HEK293 (cell line): ENCODE measurements around the gene FLNA.

Experiments
- HOXA7 ChIP-seq: sonication (generic); formaldehyde crosslinking; IDR thresholded peaks from 2 replicates; pipeline ENCODE4 v1.8.1; 2022; ENCODE audit warnings: missing genetic modification reagents, borderline replicate concordance
- IKZF3 ChIP-seq: fragments of 450-650 bp; IDR thresholded peaks from 2 replicates; pipeline ENCODE4 v1.5.0; 2018; ENCODE audit warnings: missing biosample characterization, mild to moderate bottlenecking, missing genetic modification characterization, moderate library complexity
- MYNN ChIP-seq: fragments of 450-650 bp; formaldehyde crosslinking; IDR thresholded peaks from 2 replicates; pipeline ENCODE4 v1.5.1; 2016; ENCODE audit warnings: missing biosample characterization, missing genetic modification characterization, borderline replicate concordance
- PBX3 ChIP-seq: sonication (generic); formaldehyde crosslinking; IDR thresholded peaks from 2 replicates; pipeline ENCODE4 v1.8.1; 2022; ENCODE audit warnings: mild to moderate bottlenecking, moderate library complexity, missing genetic modification reagents
- PRDM4 ChIP-seq: fragments of 450-650 bp; formaldehyde crosslinking; IDR thresholded peaks from 2 replicates; pipeline ENCODE4 v1.5.1; 2017; ENCODE audit warnings: missing biosample characterization, missing genetic modification characterization
- SETDB1 ChIP-seq: IDR thresholded peaks from one replicate; pipeline ENCODE4 v1.6.1; 2017; ENCODE audit warnings: mild to moderate bottlenecking, low read length, moderate library complexity, mixed read lengths; ENCODE audit not compliant: insufficient read length
- ZBTB1 ChIP-seq: fragments of 450-650 bp; formaldehyde crosslinking; IDR thresholded peaks from 2 replicates; pipeline ENCODE4 v1.5.1; 2016; ENCODE audit warnings: missing biosample characterization, missing genetic modification characterization
- ZBTB8A ChIP-seq: fragments of 450-650 bp; formaldehyde crosslinking; IDR thresholded peaks from 2 replicates; pipeline ENCODE4 v1.5.1; 2016; ENCODE audit warnings: missing biosample characterization, missing genetic modification characterization
- ZIC2 ChIP-seq: fragments of 450-650 bp; formaldehyde crosslinking; IDR thresholded peaks from 2 replicates; pipeline ENCODE4 v1.5.1; 2016; ENCODE audit warnings: missing biosample characterization, missing genetic modification characterization
- ZNF112 ChIP-seq: fragments of 450-650 bp; formaldehyde crosslinking; IDR thresholded peaks from 2 replicates; pipeline ENCODE4 v1.5.0; 2017; ENCODE audit warnings: missing biosample characterization, missing genetic modification characterization
- ZNF114 ChIP-seq: fragments of 450-650 bp; formaldehyde crosslinking; IDR thresholded peaks from 2 replicates; pipeline ENCODE4 v1.5.0; 2017; ENCODE audit warnings: missing biosample characterization, missing genetic modification characterization
- ZNF184 ChIP-seq: fragments of 450-650 bp; IDR thresholded peaks from 2 replicates; pipeline ENCODE4 v1.5.1; 2018; ENCODE audit warnings: missing biosample characterization, mild to moderate bottlenecking, missing genetic modification characterization
- ZNF211 ChIP-seq: fragments of 450-650 bp; formaldehyde crosslinking; IDR thresholded peaks from 2 replicates; pipeline ENCODE4 v1.5.1; 2016; ENCODE audit warnings: low read depth, missing biosample characterization, missing genetic modification characterization
- ZNF221 ChIP-seq: fragments of 450-650 bp; formaldehyde crosslinking; IDR thresholded peaks from 2 replicates; pipeline ENCODE4 v1.5.1; 2017; ENCODE audit warnings: missing biosample characterization, missing genetic modification characterization, borderline replicate concordance
- ZNF23 ChIP-seq: fragments of 450-650 bp; formaldehyde crosslinking; IDR thresholded peaks from 2 replicates; pipeline ENCODE4 v1.5.1; 2016; ENCODE audit warnings: missing biosample characterization, missing genetic modification characterization, borderline replicate concordance
- ZNF24 ChIP-seq: fragments of 450-650 bp; formaldehyde crosslinking; IDR thresholded peaks from 2 replicates; pipeline ENCODE4 v1.5.1; 2016; ENCODE audit warnings: missing biosample characterization, missing genetic modification characterization
- ZNF248 ChIP-seq: fragments of 450-650 bp; formaldehyde crosslinking; IDR thresholded peaks from 2 replicates; pipeline ENCODE4 v1.5.1; 2017; ENCODE audit warnings: missing biosample characterization, missing genetic modification characterization
- ZNF26 ChIP-seq: fragments of 450-650 bp; formaldehyde crosslinking; IDR thresholded peaks from 2 replicates; pipeline ENCODE4 v1.5.1; 2016; ENCODE audit warnings: missing biosample characterization, missing genetic modification characterization
- ZNF335 ChIP-seq: fragments of 450-650 bp; formaldehyde crosslinking; conservative IDR thresholded peaks from 2 replicates; pipeline ENCODE4 v1.5.1; 2016; ENCODE audit warnings: missing biosample characterization, missing genetic modification characterization
- ZNF350 ChIP-seq: fragments of 450-650 bp; formaldehyde crosslinking; IDR thresholded peaks from 2 replicates; pipeline ENCODE4 v1.5.0; 2017; ENCODE audit warnings: missing biosample characterization, mild to moderate bottlenecking, missing genetic modification characterization
- ZNF354C ChIP-seq: fragments of 450-650 bp; formaldehyde crosslinking; IDR thresholded peaks from 2 replicates; pipeline ENCODE4 v1.5.1; 2016; ENCODE audit warnings: missing biosample characterization, missing genetic modification characterization, low read depth, borderline replicate concordance
- ZNF423 ChIP-seq: fragments of 450-650 bp; formaldehyde crosslinking; IDR thresholded peaks from 2 replicates; pipeline ENCODE4 v1.5.1; 2016; ENCODE audit warnings: missing biosample characterization, missing genetic modification characterization
- ZNF48 ChIP-seq: fragments of 450-650 bp; formaldehyde crosslinking; IDR thresholded peaks from 2 replicates; pipeline ENCODE4 v1.5.1; 2016; ENCODE audit warnings: missing biosample characterization, missing genetic modification characterization
- ZNF548 ChIP-seq: fragments of 450-650 bp; formaldehyde crosslinking; IDR thresholded peaks from 2 replicates; pipeline ENCODE4 v1.5.1; 2016; ENCODE audit warnings: missing biosample characterization, missing genetic modification characterization
- ZNF580 ChIP-seq: fragments of 450-650 bp; formaldehyde crosslinking; IDR thresholded peaks from 2 replicates; pipeline ENCODE4 v1.5.1; 2016; ENCODE audit warnings: missing biosample characterization, missing genetic modification characterization
- ZNF585B ChIP-seq: fragments of 450-650 bp; formaldehyde crosslinking; IDR thresholded peaks from 2 replicates; pipeline ENCODE4 v1.5.1; 2016; ENCODE audit warnings: missing biosample characterization, missing genetic modification characterization
- ZNF629 ChIP-seq: fragments of 450-650 bp; formaldehyde crosslinking; IDR thresholded peaks from 2 replicates; pipeline ENCODE4 v1.5.1; 2017; ENCODE audit warnings: missing biosample characterization, missing genetic modification characterization
- ZNF654 ChIP-seq: fragments of 450-650 bp; formaldehyde crosslinking; IDR thresholded peaks from 2 replicates; pipeline ENCODE4 v1.5.1; 2016; ENCODE audit warnings: low read depth, missing biosample characterization, missing genetic modification characterization
- ZNF692 ChIP-seq: fragments of 450-650 bp; formaldehyde crosslinking; IDR thresholded peaks from 2 replicates; pipeline ENCODE4 v1.5.1; 2016; ENCODE audit warnings: missing biosample characterization, missing genetic modification characterization
- ZNF701 ChIP-seq: fragments of 450-650 bp; formaldehyde crosslinking; IDR thresholded peaks from 2 replicates; pipeline ENCODE4 v1.5.1; 2016; ENCODE audit warnings: missing biosample characterization, missing genetic modification characterization
- ZNF707 ChIP-seq: fragments of 450-650 bp; formaldehyde crosslinking; IDR thresholded peaks from 2 replicates; pipeline ENCODE4 v1.5.1; 2016; ENCODE audit warnings: missing biosample characterization, missing genetic modification characterization
- ZNF76 ChIP-seq: fragments of 450-650 bp; formaldehyde crosslinking; IDR thresholded peaks from 2 replicates; pipeline ENCODE4; 2016; ENCODE audit warnings: low read depth, missing biosample characterization, missing genetic modification characterization, borderline replicate concordance
- ZSCAN4 ChIP-seq: fragments of 450-650 bp; formaldehyde crosslinking; IDR thresholded peaks from 2 replicates; pipeline ENCODE4 v1.5.1; 2017; ENCODE audit warnings: missing biosample characterization, missing genetic modification characterization

The FLNA gene

GRCh38 chrX:154378799-154379568 lies 4.5 kb upstream of the FLNA start, which contains the start of gene EMD (continued):
- TF ChIP-seq ZSCAN4 (tag by site-specific recombination) (no peak), ZNF580 (tag by site-specific recombination) (no peak), HOXA7 (CRISPR knock-in tag) (no peak), ZNF354C (tag by site-specific recombination) (no peak), ZNF692 (tag by site-specific recombination) (peak; percentile 40; the same call in 1 of the 2 replicates), ZNF654 (no peak), ZNF548 (tag by site-specific recombination) (no peak), ZNF629 (tag by site-specific recombination) (peak; percentile 98), ZBTB1 (tag by site-specific recombination) (0 out of 2 replicates have a peak, but pooled peaks have one; percentile 19), ZNF335 (no peak), ZNF701 (no peak), ZNF350 (tag by site-specific recombination) (no peak), ZNF585B (tag by site-specific recombination) (no peak), ZNF48 (no peak), ZNF24 (tag by site-specific recombination) (no peak), ZNF76 (no peak; the same call in 1 of the 2 replicates), ZIC2 (tag by site-specific recombination) (no peak), IKZF3 (tag by site-specific recombination) (no peak), ZNF114 (tag by site-specific recombination) (no peak), ZBTB8A (no peak), ZNF184 (no peak), PBX3 (peak; percentile 95), ZNF112 (tag by site-specific recombination) (no peak), ZNF211 (no peak), PRDM4 (tag by site-specific recombination) (no peak), ZNF26 (no peak), MYNN (tag by site-specific recombination) (no peak), ZNF707 (tag by site-specific recombination) (no peak), ZNF23 (tag by site-specific recombination) (no peak), ZNF248 (tag by site-specific recombination) (no peak), ZNF423 (tag by site-specific recombination) (no peak), SETDB1 (no peak), ZNF221 (no peak)
